Lung (tissue), 12 donors: ENCODE results near the gene NUDT22. TPM values are rescaled to one million over a fixed set of nuclear protein-coding genes. Genes with fewer than 3 reads are reported as not detected.

Experiments
- ATAC-seq: fragments of 200-7000 bp; cut with Tn5 transposase; one replicate; pipeline ENCODE4 v1.9.1; 2020; ENCODE audit warnings: moderate number of reproducible peaks; ENCODE audit not compliant: insufficient read depth, low FRiP score
- DNase-seq, 3 donors: peaks; one replicate each; pipeline ENCODE4 v3.0.0-alpha.2; 2013 to 2017
- H3K27ac ChIP-seq, 2 donors: one replicate each; pipeline ENCODE4 v1.5.1; 2013; ENCODE audit warnings: mild to moderate bottlenecking in 2 of 2, moderate library complexity in 2 of 2, control low read depth in 1 of 2, inconsistent platforms in 1 of 2, low read depth in 1 of 2, low read length in 1 of 2
- H3K27me3 ChIP-seq, 3 donors: one replicate each; pipeline ENCODE4 v1.5.1; 2013; ENCODE audit warnings: low read length in 2 of 3; ENCODE audit not compliant: control insufficient read depth in 3 of 3, insufficient read depth in 3 of 3
- H3K36me3 ChIP-seq, 4 donors: one replicate each; pipeline ENCODE4 v1.5.1; 2013; ENCODE audit warnings: low read length in 4 of 4, mild to moderate bottlenecking in 1 of 4, moderate library complexity in 1 of 4; ENCODE audit not compliant: control insufficient read depth in 4 of 4, insufficient read depth in 4 of 4
- H3K4me1 ChIP-seq, 5 donors: one replicate each; pipeline ENCODE4 v1.5.1; 2013; ENCODE audit warnings: low read length in 5 of 5, mild to moderate bottlenecking in 2 of 5, moderate library complexity in 1 of 5; ENCODE audit not compliant: control insufficient read depth in 5 of 5, insufficient read depth in 5 of 5
- H3K4me3 ChIP-seq: one replicate; pipeline ENCODE4 v1.5.1; 2013; ENCODE audit warnings: mild to moderate bottlenecking, control low read depth, moderate library complexity
- H3K9ac ChIP-seq, 2 donors: one replicate each; pipeline ENCODE4 v1.5.1; 2013; ENCODE audit warnings: low read length in 2 of 2, control low read depth in 1 of 2; ENCODE audit not compliant: insufficient read depth in 1 of 2
- H3K9me3 ChIP-seq, 4 donors: one replicate each; pipeline ENCODE4 v1.5.1; 2013; ENCODE audit warnings: low read length in 3 of 4, mild to moderate bottlenecking in 1 of 4, moderate library complexity in 1 of 4; ENCODE audit not compliant: control insufficient read depth in 4 of 4, insufficient read depth in 3 of 4
- WGBS, 2 donors: extraction: QIAGEN DNeasy Blood & Tissue Kit; methylation state at CpG; one replicate each; pipeline ENCODE4 v1.1.7; 2013; 5-methylcytosine and 5-hydroxymethylcytosine counted together
- polyA plus RNA-seq, 2 donors: library from polyadenylated mRNA; stranded (reverse); fragments of 200-250 nt; gene quantifications; one replicate each; pipeline ENCODE4 v1.2.1, GENCODE V29; 2013
- total RNA-seq, 2 donors: library from RNA; depleted of rRNA in 1 of 2; stranded (reverse); fragments of >200 nt in 1 of 2; gene quantifications; one replicate each; pipeline ENCODE4 v1.2.1, GENCODE V29; 2014 to 2021
- TF ChIP-seq, protein P1 (sequence below): IDR thresholded peaks from 2 replicates; pipeline ENCODE4 v1.5.1; 2012; ENCODE audit warnings: mild to moderate bottlenecking; ENCODE audit errors: control extremely low read depth, extremely low read depth
- donor health status: control.
- donor health status: control.
- donor health status: Bipolar disorder and iron deficiency.
- donor health status: healthy.
- donor health status: DM: yes; HTN: yes; CAD: no.

Gene NUDT22
- total and polyA plus RNA-seq, 4 donors: 23.7 to 90.2 (median 64.9) TPM

DNA sequence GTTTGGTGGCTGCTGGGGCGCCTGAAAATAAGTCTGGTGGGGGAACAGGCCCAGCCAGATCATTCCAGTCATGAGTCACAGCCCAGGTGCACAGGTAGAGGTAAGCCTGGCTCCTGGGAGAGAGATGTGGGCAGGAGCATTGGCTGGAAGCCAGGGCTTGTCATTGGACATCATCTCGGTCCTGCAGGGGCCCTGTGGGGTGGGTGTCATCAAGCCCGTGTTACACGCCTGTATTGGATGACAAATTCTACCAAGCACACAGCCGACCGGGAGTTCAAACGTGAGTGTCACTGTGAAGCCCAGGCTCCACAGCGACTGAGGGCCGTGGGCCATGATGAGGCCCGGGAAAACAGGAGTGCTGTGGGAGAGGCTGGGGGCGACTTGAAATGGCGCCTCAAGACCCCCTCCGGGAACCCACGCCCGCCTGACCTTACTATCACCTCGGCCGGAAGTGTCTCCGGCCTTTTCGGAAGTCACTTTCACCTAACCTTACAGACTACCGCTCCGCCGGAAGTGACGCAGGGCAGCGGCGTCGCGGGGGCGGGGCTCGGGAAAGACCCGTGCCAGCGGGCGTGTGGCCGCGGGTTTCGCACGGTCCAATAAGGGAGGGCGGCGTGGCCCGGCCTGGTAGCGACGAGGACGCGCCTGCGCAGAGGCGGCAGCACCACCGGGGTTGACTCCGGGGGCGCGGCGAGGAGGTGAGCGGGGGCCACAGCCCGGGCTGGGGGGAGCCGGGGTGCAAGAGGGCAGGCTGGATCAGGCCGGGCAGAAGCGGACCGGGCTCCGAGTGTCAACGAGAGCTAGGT lies 14.6 kb downstream of the NUDT22 start, which contains the start of gene FKBP2:
FKBP2 (plus strand) TSS at position 661 of the 806 bp plus-strand sequence. CDS start 1,293 bp downstream, outside the sequence.
- DNase-seq (peak; percentile 98 to 99 (median 99)), ATAC-seq (peak; percentile 80)
- no peaks in the 10 kb centered on the region for H3K9me3 ChIP-seq
- 1 to 2% methylated on average over 58 of the region's 58 CpGs for WGBS, 2 donors
- H3K27ac ChIP-seq: peak within 1 kb of the TSS; percentile 95 to 96
- H3K4me3 ChIP-seq: peak within 1 kb of the TSS; percentile 75
- H3K27me3 ChIP-seq: no peaks in the 10 kb centered on the region
- peaks cover 0 to 26% (median 19%) of the 10 kb centered on the region in 5 donors for H3K4me1 ChIP-seq
- peaks cover 0 to 23% (median 6%) of the 10 kb centered on the region in 4 donors for H3K36me3 ChIP-seq
- H3K9ac ChIP-seq: peak within 1 kb of the TSS; percentile 61 to 92
- TF ChIP-seq, protein P1, sequence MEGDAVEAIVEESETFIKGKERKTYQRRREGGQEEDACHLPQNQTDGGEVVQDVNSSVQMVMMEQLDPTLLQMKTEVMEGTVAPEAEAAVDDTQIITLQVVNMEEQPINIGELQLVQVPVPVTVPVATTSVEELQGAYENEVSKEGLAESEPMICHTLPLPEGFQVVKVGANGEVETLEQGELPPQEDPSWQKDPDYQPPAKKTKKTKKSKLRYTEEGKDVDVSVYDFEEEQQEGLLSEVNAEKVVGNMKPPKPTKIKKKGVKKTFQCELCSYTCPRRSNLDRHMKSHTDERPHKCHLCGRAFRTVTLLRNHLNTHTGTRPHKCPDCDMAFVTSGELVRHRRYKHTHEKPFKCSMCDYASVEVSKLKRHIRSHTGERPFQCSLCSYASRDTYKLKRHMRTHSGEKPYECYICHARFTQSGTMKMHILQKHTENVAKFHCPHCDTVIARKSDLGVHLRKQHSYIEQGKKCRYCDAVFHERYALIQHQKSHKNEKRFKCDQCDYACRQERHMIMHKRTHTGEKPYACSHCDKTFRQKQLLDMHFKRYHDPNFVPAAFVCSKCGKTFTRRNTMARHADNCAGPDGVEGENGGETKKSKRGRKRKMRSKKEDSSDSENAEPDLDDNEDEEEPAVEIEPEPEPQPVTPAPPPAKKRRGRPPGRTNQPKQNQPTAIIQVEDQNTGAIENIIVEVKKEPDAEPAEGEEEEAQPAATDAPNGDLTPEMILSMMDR: no peak

DNA sequence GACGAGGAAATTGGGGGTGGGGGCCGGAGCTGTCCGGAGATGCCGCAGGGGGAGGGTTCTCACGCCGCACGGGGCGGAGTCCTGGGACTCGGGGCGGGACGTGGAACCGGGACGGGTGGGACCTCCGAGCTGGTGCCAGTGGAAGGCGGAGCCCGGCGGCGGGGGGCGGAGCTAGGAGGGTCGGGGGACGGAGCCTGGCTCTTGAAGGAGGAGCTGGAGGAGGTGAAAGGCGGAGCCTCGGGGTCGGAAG lies 15.1 kb downstream of the NUDT22 start:
- WGBS, 2 donors: 1% methylated on average over 24 of the region's 24 CpGs
- H3K27ac ChIP-seq: peak overlapping the region; percentile 92 to 96
- H3K4me3 ChIP-seq: peak overlapping the region; percentile 61
- TF ChIP-seq, protein P1: no peak
- peak in 2 of 3 donors; percentile 100 for DNase-seq
- H3K9me3 ChIP-seq: no peaks in the 10 kb centered on the region
- ATAC-seq: no peak
- H3K4me1 ChIP-seq: peaks cover 0 to 24% (median 20%) of the 10 kb centered on the region in 5 donors
- H3K9ac ChIP-seq: peak overlapping the region in 1 of 2 donors; percentile 61
- H3K36me3 ChIP-seq: peaks cover 0 to 23% (median 6%) of the 10 kb centered on the region in 4 donors
- H3K27me3 ChIP-seq: no peaks in the 10 kb centered on the region

DNA sequence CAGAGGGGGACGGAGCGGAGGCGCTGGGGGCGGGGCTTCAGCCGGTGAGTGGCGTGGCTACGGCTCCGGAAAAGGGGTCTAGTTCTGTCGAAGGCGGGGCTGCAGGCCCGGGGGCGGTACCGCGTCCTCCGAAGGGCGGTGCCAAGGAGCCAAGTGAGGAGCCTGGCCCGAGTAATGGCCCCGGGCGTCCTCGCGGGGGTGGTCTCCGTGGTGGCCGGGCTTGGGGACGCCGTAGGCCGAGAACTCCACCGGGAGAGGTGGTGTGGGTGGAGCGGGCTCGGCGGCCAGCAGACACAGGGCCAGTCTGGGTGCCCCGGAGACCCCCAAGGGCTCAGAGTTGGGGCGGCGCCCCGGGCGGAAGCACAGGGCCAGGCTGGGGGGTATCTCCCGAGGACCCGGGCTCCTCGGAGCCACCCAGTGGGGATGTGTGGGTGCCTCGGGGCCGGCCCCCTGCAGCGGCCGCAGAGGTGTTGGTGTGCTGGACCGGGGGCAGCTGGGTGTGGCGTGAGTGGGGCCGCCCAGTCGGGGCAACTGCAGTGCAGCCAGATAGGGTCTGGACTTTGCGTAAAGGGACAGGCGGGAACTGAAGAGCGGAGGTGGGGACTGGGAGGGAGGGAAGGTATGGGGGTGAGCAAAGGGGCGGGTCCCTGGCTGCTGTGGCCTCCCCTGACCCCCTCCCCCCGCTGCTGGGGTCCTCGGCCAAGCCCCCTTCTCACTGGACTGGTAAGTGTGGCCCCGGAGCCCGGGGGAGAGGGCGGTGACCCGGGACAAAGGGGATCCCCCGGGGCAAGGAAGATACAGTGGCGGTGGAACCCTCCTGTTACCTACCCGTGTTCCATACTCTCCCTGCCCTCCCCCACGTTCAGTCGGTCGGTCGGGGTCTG lies 15.7 kb downstream of the NUDT22 start:
- DNase-seq (peak; percentile 43 to 100 (median 56)), ATAC-seq (peak; percentile 84)
- 0 to 1% methylated on average over 58 to 63 of the region's 63 CpGs for WGBS, 2 donors
- peaks cover 0 to 24% (median 20%) of the 10 kb centered on the region in 5 donors for H3K4me1 ChIP-seq
- TF ChIP-seq, protein P1: no peak
- peak overlapping the region in 1 of 2 donors; percentile 53 for H3K9ac ChIP-seq
- H3K36me3 ChIP-seq: peaks cover 0 to 23% (median 6%) of the 10 kb centered on the region in 4 donors
- no peaks in the 10 kb centered on the region for H3K9me3 ChIP-seq
- H3K27me3 ChIP-seq: no peaks in the 10 kb centered on the region
- H3K27ac ChIP-seq: peak overlapping the region; percentile 88 to 95
- peak overlapping the region; percentile 75 for H3K4me3 ChIP-seq
